Measurements from ENCODE around the gene LPP.

The LPP gene

DNA sequence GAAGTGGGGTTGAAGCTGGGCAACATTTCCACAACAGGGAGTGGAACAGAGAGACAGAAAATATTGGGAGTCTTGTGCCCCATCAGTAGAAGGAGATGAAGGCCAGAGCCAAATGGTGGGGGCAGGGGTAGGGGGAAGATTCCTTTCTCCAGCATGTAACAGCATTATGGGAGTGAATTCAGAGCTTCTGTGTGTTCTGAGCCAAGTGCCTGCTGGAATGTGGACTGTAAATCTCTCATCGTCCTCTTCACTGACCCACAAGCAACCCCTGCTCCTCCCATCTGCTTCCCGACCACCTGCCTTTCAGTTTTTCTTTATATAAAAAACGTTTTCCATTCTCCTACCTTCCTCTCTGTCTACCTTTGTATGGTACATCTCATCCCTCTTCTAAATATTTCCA is 673.6 kb downstream of the LPP start:
- no peak for DNase-seq (ENCODE audit: low read depth)
- no peak overlapping the region for H3K4me3 ChIP-seq (ENCODE audit: low read depth, low read length)
- in situ Hi-C loops (cut with HindIII; ENCODE audit: low sequenced_read_pairs): no loop called here
- TF ChIP-seq, protein P1, sequence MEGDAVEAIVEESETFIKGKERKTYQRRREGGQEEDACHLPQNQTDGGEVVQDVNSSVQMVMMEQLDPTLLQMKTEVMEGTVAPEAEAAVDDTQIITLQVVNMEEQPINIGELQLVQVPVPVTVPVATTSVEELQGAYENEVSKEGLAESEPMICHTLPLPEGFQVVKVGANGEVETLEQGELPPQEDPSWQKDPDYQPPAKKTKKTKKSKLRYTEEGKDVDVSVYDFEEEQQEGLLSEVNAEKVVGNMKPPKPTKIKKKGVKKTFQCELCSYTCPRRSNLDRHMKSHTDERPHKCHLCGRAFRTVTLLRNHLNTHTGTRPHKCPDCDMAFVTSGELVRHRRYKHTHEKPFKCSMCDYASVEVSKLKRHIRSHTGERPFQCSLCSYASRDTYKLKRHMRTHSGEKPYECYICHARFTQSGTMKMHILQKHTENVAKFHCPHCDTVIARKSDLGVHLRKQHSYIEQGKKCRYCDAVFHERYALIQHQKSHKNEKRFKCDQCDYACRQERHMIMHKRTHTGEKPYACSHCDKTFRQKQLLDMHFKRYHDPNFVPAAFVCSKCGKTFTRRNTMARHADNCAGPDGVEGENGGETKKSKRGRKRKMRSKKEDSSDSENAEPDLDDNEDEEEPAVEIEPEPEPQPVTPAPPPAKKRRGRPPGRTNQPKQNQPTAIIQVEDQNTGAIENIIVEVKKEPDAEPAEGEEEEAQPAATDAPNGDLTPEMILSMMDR (IDR thresholded peaks at IDR 0.05; ENCODE audit: low read depth, low read length, missing control alignments): no peak

DNA sequence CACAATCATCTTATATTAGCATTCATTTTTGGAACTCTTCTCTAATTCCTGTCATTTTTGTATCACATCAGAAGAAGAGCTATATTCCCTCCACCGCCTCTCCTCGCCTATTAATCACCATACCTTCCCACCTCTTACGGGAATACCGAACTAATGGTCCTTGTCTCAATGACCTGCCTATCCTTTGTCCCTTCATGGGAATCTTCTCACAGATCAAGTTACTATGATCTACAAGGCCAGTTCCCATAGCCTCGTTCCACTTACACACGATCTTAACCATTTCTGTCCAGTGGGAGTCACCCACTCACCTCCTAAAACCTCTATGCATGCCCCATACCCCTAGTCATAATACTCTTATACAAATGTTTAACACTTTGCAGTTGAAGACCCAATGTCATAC is 675.2 kb downstream of the LPP start:
- no peak for DNase-seq (ENCODE audit: low read depth)
- in situ Hi-C loops (cut with HindIII; ENCODE audit: low sequenced_read_pairs): no loop called here
- TF ChIP-seq, protein P1 (IDR thresholded peaks at IDR 0.05; ENCODE audit: low read depth, low read length, missing control alignments): no peak
- H3K4me3 ChIP-seq (ENCODE audit: low read depth, low read length): no peak overlapping the region

DNA sequence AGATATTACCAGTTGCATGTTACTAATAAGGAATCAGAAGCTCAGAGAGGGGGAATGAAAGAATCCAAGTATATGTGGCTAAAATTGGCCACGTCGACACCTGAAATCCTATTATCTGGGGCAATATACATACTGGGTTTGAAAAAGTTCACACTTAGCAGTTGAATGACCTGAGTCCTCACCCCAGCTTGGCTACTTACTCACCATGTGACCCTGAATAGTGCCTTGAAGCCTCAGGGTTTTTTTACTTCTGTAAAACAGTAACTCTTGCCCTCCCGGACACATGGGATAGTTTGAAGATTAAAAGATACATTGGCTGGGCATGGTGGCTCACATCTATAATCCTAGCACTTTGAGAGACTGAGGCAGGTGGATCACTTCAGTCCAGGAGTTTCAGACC is 675.6 kb downstream of the LPP start:
- TF ChIP-seq, protein P1 (IDR thresholded peaks at IDR 0.05; ENCODE audit: low read depth, low read length, missing control alignments): no peak
- DNase-seq (ENCODE audit: low read depth): no peak
- in situ Hi-C loops (cut with HindIII; ENCODE audit: low sequenced_read_pairs): no loop called here

DNA sequence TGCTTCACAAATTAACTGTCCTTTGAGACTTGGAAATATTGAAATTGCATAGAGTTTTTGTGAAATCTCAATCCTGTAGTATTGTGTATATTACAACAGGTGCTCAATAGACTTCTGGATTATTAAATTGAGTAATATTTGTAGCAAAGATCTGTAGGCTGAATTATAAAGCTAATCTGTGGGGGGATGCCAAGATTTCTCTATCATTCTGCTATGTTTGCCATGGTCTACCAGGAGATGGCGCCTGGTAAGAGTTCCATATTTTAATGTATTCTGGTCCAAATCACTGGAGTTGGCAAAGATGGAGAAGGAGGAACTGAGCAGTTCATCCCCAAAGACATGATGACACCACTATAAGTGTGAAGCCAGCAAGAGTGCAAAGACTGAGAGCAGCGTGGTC is 676.9 kb downstream of the LPP start:
- TF ChIP-seq, protein P1 (IDR thresholded peaks at IDR 0.05; ENCODE audit: low read depth, low read length, missing control alignments): no peak
- DNase-seq (ENCODE audit: low read depth): no peak
- H3K4me3 ChIP-seq (ENCODE audit: low read depth, low read length): no peak overlapping the region
- in situ Hi-C loops (cut with HindIII; ENCODE audit: low sequenced_read_pairs): no loop called here

More for the DNA sequence above, 675.6 kb downstream of the LPP start:
- H3K4me3 ChIP-seq (ENCODE audit: low read depth, low read length): no peak overlapping the region

DNA sequence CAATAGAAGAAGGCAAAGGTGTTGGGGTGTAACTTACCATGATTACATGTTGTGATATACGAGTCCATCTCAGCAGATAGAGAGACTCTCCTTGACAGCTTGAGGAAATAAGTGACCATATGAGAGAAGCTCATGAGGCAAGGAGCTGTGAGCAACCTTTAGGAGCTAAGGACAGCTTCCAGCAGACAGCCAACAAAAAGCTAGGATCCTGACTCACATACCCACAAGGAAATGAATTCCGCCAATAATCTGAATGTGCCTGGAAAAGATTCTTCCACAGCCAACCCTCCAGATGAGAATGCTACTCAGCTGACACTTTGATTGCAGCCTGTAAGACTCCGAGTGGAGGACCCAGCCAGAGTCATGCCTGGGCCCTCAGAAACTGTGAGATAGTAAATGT is 678.2 kb downstream of the LPP start:
- TF ChIP-seq, protein P1 (IDR thresholded peaks at IDR 0.05; ENCODE audit: low read depth, low read length, missing control alignments): no peak
- no peak for DNase-seq (ENCODE audit: low read depth)
- H3K4me3 ChIP-seq (ENCODE audit: low read depth, low read length): no peak overlapping the region
- in situ Hi-C loops (cut with HindIII; ENCODE audit: low sequenced_read_pairs): no loop called here

DNA sequence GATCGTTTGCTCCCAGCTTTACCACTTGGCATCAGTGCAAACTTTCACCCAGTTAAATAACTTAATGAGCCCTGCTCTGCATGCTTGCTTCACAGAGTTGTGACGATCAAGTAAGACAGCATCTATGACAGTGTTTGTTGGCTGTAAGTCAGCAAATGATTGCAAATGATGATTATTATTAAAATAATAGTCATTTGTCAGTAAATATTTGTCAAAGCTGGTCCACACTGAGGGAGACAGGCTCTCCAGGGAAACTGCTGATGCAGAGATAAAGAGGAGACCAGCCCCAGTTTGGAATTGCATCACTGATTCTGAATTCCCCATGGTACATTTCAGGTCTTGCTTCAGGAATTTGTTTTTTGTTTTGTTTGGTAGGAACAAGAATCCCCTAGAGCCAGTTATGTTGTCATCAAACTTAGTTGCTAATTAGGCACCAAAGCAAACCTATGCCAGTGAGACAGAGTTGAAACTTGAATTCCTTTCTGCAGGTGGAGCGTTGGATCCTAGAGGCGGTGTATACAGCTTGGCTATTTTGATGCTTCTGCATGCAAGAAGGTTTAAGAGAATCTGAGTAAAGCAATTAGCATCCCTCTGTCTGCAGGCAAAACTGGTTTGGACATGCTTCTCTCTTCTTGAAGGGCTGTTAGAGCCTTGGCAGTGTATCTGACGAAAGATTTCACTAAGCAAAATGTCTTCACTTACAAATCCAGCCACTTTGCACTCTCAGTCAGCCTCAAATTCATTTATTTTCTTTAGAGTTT is 679.2 kb downstream of the LPP start:
- H3K4me3 ChIP-seq (ENCODE audit: low read depth, low read length): no peak overlapping the region
- DNase-seq (ENCODE audit: low read depth): no peak
- in situ Hi-C loops (cut with HindIII; ENCODE audit: low sequenced_read_pairs): no loop called here
- TF ChIP-seq, protein P1 (IDR thresholded peaks at IDR 0.05; ENCODE audit: low read depth, low read length, missing control alignments): no peak
